K562 (cell line): ENCODE data around the gene PRR19. TPM values are rescaled to one million over a fixed set of nuclear protein-coding genes. Genes with fewer than 3 reads are reported as not detected.

Source experiments
- CTCF ChIP-seq, 3 experiments: IDR thresholded peaks in 2 of 3; conservative IDR thresholded peaks in 1 of 3; 2 replicates each; pipeline ENCODE4 v1.5.1; 2011 to 2012; ENCODE audit warnings: low read length in 3 of 3, mild to moderate bottlenecking in 3 of 3, control low read depth in 2 of 3, improper control_type of control experiment in 1 of 3, inconsistent platforms in 1 of 3, low read depth in 1 of 3, mixed read lengths in 1 of 3, moderate library complexity in 1 of 3; ENCODE audit not compliant: insufficient read depth in 2 of 3
- CXXC5 ChIP-seq: fragments of 250-450 bp; sonication (Bioruptor Pico); IDR thresholded peaks from 2 replicates; pipeline ENCODE4 v1.8.0; 2022; ENCODE audit warnings: inconsistent platforms, mild to moderate bottlenecking, moderate library complexity
- E2F6 ChIP-seq, 2 experiments: IDR thresholded peaks; 2 replicates each; pipeline ENCODE4 v1.6.1; 2011; ENCODE audit warnings: borderline replicate concordance in 1 of 2, control low read depth in 1 of 2, low read depth in 1 of 2, low read length in 1 of 2, mild to moderate bottlenecking in 1 of 2, mixed read lengths in 1 of 2, moderate library complexity in 1 of 2; ENCODE audit not compliant: insufficient read depth in 1 of 2, insufficient read length in 1 of 2, poor library complexity in 1 of 2, severe bottlenecking in 1 of 2; ENCODE audit errors: extremely low read depth in 1 of 2
- EHMT2 ChIP-seq: fragments of 450-650 bp; IDR thresholded peaks from 2 replicates; pipeline ENCODE4 v1.6.1; 2018; ENCODE audit warnings: antibody characterized with exemption
- GABPA ChIP-seq: fragments of 200-800 bp; sonication (Bioruptor generic); conservative IDR thresholded peaks from 2 replicates; pipeline ENCODE4 v1.6.1; 2016; ENCODE audit warnings: low read depth, missing genetic modification characterization, missing compliant biosample characterization
- NCOA1 ChIP-seq: fragments of 450-650 bp; IDR thresholded peaks from 2 replicates; pipeline ENCODE4 v1.6.1; 2016; ENCODE audit warnings: low read depth
- NEUROD1 ChIP-seq: fragments of 150-350 bp; IDR thresholded peaks from 2 replicates; pipeline ENCODE4 v1.6.1; 2014; ENCODE audit warnings: borderline replicate concordance, low read length, low read depth; ENCODE audit not compliant: partially characterized antibody
- POLR2AphosphoS2 ChIP-seq: IDR thresholded peaks from 2 replicates; pipeline ENCODE4 v1.6.1; 2012; ENCODE audit warnings: low read length, improper control_type of control experiment
- PRMT5 ChIP-seq: sonication (generic); formaldehyde crosslinking; IDR thresholded peaks from 2 replicates; pipeline ENCODE4 v1.5.0; 2020; ENCODE audit warnings: missing genetic modification reagents
- RAD21 ChIP-seq, 2 experiments: fragments of 250-450 bp in 1 of 2; fragments of 450-650 bp in 1 of 2; sonication (Bioruptor Pico) in 1 of 2; formaldehyde crosslinking in 1 of 2; IDR thresholded peaks in 1 of 2; conservative IDR thresholded peaks in 1 of 2; 2 replicates each; pipeline versions ENCODE4 v1.4.0 to v1.8.0; 2020 to 2022; ENCODE audit warnings: mild to moderate bottlenecking in 2 of 2, moderate library complexity in 1 of 2
- RBFOX2 ChIP-seq: fragments of 200-400 bp; formaldehyde crosslinking; IDR thresholded peaks from 2 replicates; pipeline ENCODE4 v1.6.1; 2017; ENCODE audit warnings: low read depth, mild to moderate bottlenecking, low read length, moderate library complexity
- RCOR1 ChIP-seq, 2 experiments: IDR thresholded peaks; 2 replicates each; pipeline ENCODE4 v1.6.1; 2012; ENCODE audit warnings: low read depth in 2 of 2, low read length in 2 of 2, borderline replicate concordance in 1 of 2, improper control_type of control experiment in 1 of 2
- SAFB ChIP-seq: fragments of 200-400 bp; formaldehyde crosslinking; IDR thresholded peaks from 2 replicates; pipeline ENCODE4 v1.6.1; 2017; ENCODE audit warnings: low read depth, low read length, borderline replicate concordance
- THAP12 ChIP-seq: fragments of 250-450 bp; sonication (Bioruptor Pico); IDR thresholded peaks from 2 replicates; pipeline ENCODE4 v1.9.0; 2021; ENCODE audit warnings: mild to moderate bottlenecking, inconsistent platforms
- VEZF1 ChIP-seq: fragments of 200-800 bp; sonication (Bioruptor generic); IDR thresholded peaks from 2 replicates; pipeline ENCODE4 v1.6.1; 2017; ENCODE audit warnings: missing genetic modification characterization, missing compliant biosample characterization
- ZNF444 ChIP-seq: fragments of 250-450 bp; sonication (Bioruptor Pico); IDR thresholded peaks from 2 replicates; pipeline ENCODE4 v1.4.0; 2020; ENCODE audit warnings: mild to moderate bottlenecking, moderate library complexity
- ZNF589 ChIP-seq: fragments of 200-800 bp; sonication (Bioruptor generic); IDR thresholded peaks from 2 replicates; pipeline ENCODE4 v1.6.1; 2016; ENCODE audit warnings: low read depth, missing genetic modification characterization, missing compliant biosample characterization
- ZSCAN32 ChIP-seq: fragments of 450-650 bp; formaldehyde crosslinking; IDR thresholded peaks from 2 replicates; pipeline ENCODE4 v1.4.0; 2020; ENCODE audit warnings: mild to moderate bottlenecking, moderate library complexity
- polyA plus RNA-seq, 8 experiments: library from polyadenylated mRNA; depleted of rRNA in 4 of 8; stranded (reverse) in 5 of 8; unstranded in 3 of 8; fragments of >200 nt; fragmentation: Nextera tagmentation in 2 of 8; fragmentation: Illumina TruSeq in 1 of 8; extraction: Ambion mirVana in 2 of 8; extraction: Trizol in 1 of 8; gene quantifications; 2 replicates each; pipeline versions ENCODE4 v1.2.1 to v1.2.3, GENCODE V29; 2011 to 2014; ENCODE audit warnings: inconsistent platforms in 1 of 8, missing spikeins in 1 of 8
- total RNA-seq, 7 experiments: library from RNA; depleted of rRNA in 6 of 7; stranded (reverse); fragments of >200 nt in 6 of 7; fragmentation: Illumina TruSeq in 2 of 7; extraction: Trizol in 2 of 7; gene quantifications; 2 replicates each; pipeline versions ENCODE4 v1.2.1 to v1.2.3, GENCODE V29; 2011 to 2021; ENCODE audit warnings: low replicate concordance in 1 of 7

The PRR19 gene
- total and polyA plus RNA-seq, 9 of the 15 experiments (the other 6 are each of a cell fraction or from before 2014, with no cell fraction given): 0.10 to 1.6 (median 0.54) TPM

GRCh38 chr19:42313096-42313839, 11.3 kb downstream of the PRR19 start, which contains the start of gene TMEM145 (continued):
- peak in 2 of 3 experiments; percentile 34 to 72; a peak in 4 of 6 replicates for TF ChIP-seq CTCF (IDR thresholded peaks at IDR 0.05 in 2 of 3, conservative IDR thresholded peaks at IDR 0.05 in 1 of 3; ENCODE audit: insufficient read depth in 2 of 3, low read depth in 1 of 3, low read length in 3 of 3)
- TF ChIP-seq NCOA1: peak; percentile 64; the same call in 1 of the 2 replicates
- TF ChIP-seq NEUROD1: peak; percentile 58
- 0 out of 2 replicates have a peak, but pooled peaks have one; percentile 14 for TF ChIP-seq THAP12 (CRISPR knock-in tag)
- TF ChIP-seq POLR2AphosphoS2: no peak
- 0 out of 4 replicates have a peak, but pooled peaks of 1 of the 2 experiments have one; percentile 4 for TF ChIP-seq RCOR1 (IDR thresholded peaks at IDR 0.05; ENCODE audit: borderline replicate concordance in 1 of 2, low read depth in 2 of 2, low read length in 2 of 2)
- peak; percentile 7; the same call in 1 of the 2 replicates for TF ChIP-seq SAFB
- peak; percentile 82 for TF ChIP-seq CXXC5 (CRISPR knock-in tag)
- no peak for TF ChIP-seq ZNF444
- peak; percentile 44; the same call in 1 of the 2 replicates for TF ChIP-seq RBFOX2
- TF ChIP-seq ZNF589: 0 out of 2 replicates have a peak, but pooled peaks have one; percentile 16
- TF ChIP-seq E2F6 (IDR thresholded peaks at IDR 0.05; ENCODE audit: borderline replicate concordance in 1 of 2, extremely low read depth in 1 of 2, insufficient read depth in 1 of 2, insufficient read length in 1 of 2, low read depth in 1 of 2, low read length in 1 of 2, poor library complexity in 1 of 2, severe bottlenecking in 1 of 2): peak in 1 of 2 experiments; percentile 54
- no peak for TF ChIP-seq ZSCAN32 (CRISPR knock-in tag)
- peak; percentile 90 for TF ChIP-seq VEZF1 (CRISPR knock-in tag)
- TF ChIP-seq RAD21 (CRISPR knock-in tag; conservative IDR thresholded peaks at IDR 0.05 in 1 of 2, IDR thresholded peaks at IDR 0.05 in 1 of 2): peak in 1 of 2 experiments; percentile 6; a peak in 1 of 4 replicates
- TF ChIP-seq GABPA (tag): 0 out of 2 replicates have a peak, but pooled peaks have one; percentile 25
- peak; percentile 27; the same call in 1 of the 2 replicates for TF ChIP-seq PRMT5
- peak; percentile 98 for TF ChIP-seq EHMT2
